ENCODE measurements around the gene USP49.

Gene USP49

GRCh38 chr6:41927253-41927652 is 32.1 kb upstream of the USP49 start:
- no peak for DNase-seq

- DNase-seq = no peak
These were observed 27.0 kb upstream of the USP49 start for GRCh38 chr6:41922154-41922553.

- DNase-seq = no peak
These were observed 26.5 kb upstream of the USP49 start for GRCh38 chr6:41921712-41921998.

- peak; percentile 95 for DNase-seq
These were observed 25.9 kb upstream of the USP49 start, which contains the start of the genes BYSL and MED20 for GRCh38 chr6:41920921-41921711. Gene BYSL (plus strand): TSS chr6:41921499. CDS start chr6:41921563, 64 bp downstream. Gene MED20 (minus strand): TSS chr6:41921139. CDS start chr6:41921018, 121 bp downstream.

- DNase-seq = no peak
These were observed 22.4 kb upstream of the USP49 start for GRCh38 chr6:41917528-41917927.

- no peak for DNase-seq
These were observed 19.8 kb upstream of the USP49 start for GRCh38 chr6:41914869-41915530.

GRCh38 chr6:41914343-41914742 is 19.2 kb upstream of the USP49 start:
- no peak for DNase-seq

- DNase-seq = no peak
These were observed 14.6 kb upstream of the USP49 start for GRCh38 chr6:41909727-41910126.

GRCh38 chr6:41901882-41902519 is 6.8 kb upstream of the USP49 start:
- no peak for DNase-seq

GRCh38 chr6:41900861-41901260 is 5.7 kb upstream of the USP49 start:
- no peak for DNase-seq

GRCh38 chr6:41896281-41896680 is 1.1 kb upstream of the USP49 start:
- no peak for DNase-seq

GRCh38 chr6:41894366-41895299 is 542 bp downstream of the USP49 start:
- no peak for DNase-seq

GRCh38 chr6:41892921-41893564 is 2.1 kb downstream of the USP49 start:
- no peak for DNase-seq

GRCh38 chr6:41887331-41887751 is 7.8 kb downstream of the USP49 start:
- DNase-seq = no peak

- no peak for DNase-seq
These were observed 9.2 kb downstream of the USP49 start for GRCh38 chr6:41885930-41886329.

GRCh38 chr6:41884957-41885356 is 10.2 kb downstream of the USP49 start:
- DNase-seq = no peak

GRCh38 chr6:41881506-41881905 is 13.7 kb downstream of the USP49 start:
- no peak for DNase-seq

- DNase-seq = no peak
These were observed 16.2 kb downstream of the USP49 start for GRCh38 chr6:41878961-41879405.

- DNase-seq = no peak
These were observed 16.9 kb downstream of the USP49 start for GRCh38 chr6:41878246-41878645.

GRCh38 chr6:41877051-41877680 is 18.0 kb downstream of the USP49 start:
- no peak for DNase-seq

GRCh38 chr6:41874741-41875140 is 20.4 kb downstream of the USP49 start:
- DNase-seq = no peak

GRCh38 chr6:41872147-41872546 is 23.0 kb downstream of the USP49 start:
- DNase-seq = no peak

All from left hindlimb (tissue), 1 donor.